Hematopoietic multipotent progenitor cell (in vitro differentiated cells): ENCODE measurements around the gene AMFR. TPM values are rescaled to one million over a fixed set of nuclear protein-coding genes. Genes with fewer than 3 reads are reported as not detected.
A peak's percentile ranks its signal among the peaks of the same experiment; 100 is the strongest.

Experiments
- DNase-seq, 3 donors: peaks; one replicate each; pipeline ENCODE4 v3.0.0-alpha.2; 2011 to 2015; ENCODE audit warnings: low read depth in 2 of 3, low spot score in 2 of 3
- total RNA-seq: library from RNA; depleted of rRNA; stranded (reverse); fragments of >200 nt; gene quantifications from one replicate; pipeline ENCODE4 v1.2.3, GENCODE V29; 2012

Gene AMFR
- total RNA-seq, 1 donor: 197 TPM

DNA sequence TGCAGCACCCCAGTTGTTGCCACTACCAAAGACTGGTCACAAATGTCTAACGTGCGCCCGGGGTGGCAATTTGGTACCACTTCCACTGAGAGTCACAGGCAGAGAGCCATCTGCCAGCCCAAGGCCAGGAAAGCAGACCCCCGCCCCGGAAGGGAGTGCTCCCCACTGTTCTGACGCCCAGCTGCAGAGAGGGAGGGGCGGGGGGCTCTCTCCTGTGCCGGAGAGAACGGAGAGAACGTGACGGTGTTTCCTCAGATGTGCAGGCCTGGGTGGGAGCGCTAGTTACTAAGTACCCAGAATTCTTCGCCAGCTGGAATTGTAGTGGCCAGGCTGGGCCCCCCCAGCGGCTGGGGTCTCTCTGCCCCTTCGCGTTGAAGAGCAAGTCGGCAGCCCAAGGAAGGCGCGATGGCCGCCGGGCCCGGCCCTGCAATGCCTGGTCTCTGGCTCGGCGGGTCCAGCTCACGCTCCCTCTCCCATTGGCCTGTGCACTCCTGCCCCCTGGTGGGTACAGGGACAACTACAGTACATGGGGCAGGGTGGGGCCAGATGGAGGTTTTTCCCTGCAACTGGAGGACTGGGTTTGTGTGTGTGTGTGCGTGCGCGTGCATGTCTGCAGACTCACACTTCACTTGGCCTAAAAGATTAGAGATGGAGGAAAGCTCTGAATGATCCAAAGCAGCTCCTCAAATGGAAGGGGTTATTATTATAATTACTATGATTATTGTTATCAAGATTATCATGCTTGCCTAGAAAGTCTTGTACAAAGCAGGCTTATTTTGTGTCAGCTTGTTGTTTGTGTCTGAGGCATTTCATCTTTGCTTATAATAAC is 107.1 kb downstream of the AMFR start:
- peak; percentile 46 to 88 (median 68) for DNase-seq

DNA sequence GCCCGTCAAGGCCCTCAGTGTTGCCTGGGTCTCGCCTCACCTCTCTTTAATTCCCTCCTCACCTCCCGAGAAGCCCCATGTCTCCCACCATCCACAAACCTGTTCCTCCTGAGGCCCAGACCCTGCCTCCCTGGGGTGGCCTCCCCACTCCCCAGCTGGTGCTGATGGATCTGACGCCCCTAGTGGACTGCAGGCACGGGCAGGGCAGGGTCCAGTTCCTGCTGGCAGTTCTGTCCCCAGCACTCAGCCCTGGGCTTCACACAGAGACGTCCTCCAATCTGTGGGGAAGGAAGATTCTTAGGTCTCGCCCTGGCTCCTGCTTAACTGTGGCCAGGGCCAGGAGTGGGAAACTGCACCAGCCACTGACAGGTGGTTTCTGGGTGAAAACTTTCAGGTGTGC is 108.8 kb downstream of the AMFR start:
- no peak for DNase-seq

DNA sequence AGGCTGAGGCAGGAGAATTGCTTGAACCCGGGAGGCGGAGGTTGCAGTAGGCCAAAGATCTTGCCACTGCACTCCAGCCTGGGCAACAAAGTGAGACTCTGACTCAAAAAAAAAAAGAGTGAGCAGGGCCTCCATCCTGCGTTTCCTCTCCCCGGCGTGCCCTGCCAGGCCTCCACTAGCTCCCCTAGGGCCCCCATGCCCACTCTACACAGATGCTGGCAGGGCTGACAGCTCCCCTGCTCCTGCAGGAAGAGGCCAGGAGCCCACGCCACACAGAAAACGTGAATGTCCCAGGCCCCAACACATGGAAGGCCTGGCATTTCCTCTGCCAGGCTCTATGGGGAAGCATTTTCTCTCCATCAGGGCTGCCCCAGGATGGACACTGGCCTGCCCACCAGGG is 109.4 kb downstream of the AMFR start:
- DNase-seq: no peak

DNA sequence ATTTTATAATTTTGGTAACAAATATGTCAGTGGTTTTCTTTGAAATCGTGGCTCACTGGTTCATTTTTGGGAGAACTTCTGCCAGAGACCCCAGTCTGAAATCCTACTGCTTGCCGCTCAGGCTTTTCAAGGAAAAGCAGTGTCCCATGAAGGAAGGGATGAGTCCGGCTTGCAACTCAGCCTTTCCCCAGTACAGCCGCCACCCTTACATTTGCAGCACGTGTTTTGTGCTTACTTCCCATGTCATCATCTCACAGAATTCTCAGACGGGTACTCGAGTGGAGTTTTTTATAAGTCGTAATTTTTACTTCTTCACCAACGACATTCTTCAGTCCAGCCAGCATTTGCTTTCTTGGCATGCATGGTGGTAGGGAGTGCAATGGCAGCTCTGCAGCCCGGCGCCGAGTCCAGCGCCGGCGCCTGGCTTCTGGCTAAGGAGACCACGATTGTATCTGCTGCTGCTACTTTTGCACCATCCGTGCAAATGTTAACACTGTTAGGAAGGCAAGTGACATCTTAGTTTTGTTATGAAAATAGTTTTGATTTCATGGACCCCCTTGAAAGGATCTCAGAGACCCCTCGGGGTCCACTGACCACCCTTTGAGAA is 111.0 kb downstream of the AMFR start:
- DNase-seq: no peak

DNA sequence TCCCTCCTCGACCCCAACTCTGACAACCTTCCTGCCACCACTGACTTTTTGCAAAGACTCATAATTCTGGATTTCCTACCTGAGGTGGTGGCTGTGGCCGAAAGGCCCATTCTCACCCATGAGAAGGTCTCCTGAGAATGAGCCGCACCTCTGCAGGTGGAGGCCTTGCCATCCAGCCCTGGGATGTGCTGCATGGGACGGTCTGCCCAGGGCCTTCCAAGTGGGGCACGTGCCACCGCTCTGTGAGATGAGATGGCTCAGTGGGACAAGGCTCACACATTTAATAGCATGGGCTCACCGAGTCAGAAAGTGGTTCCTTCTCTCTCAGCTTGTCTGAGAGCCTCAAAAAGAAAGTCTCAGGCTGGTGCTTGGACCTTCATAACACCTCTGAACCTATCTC is 112.8 kb downstream of the AMFR start:
- DNase-seq: no peak

DNA sequence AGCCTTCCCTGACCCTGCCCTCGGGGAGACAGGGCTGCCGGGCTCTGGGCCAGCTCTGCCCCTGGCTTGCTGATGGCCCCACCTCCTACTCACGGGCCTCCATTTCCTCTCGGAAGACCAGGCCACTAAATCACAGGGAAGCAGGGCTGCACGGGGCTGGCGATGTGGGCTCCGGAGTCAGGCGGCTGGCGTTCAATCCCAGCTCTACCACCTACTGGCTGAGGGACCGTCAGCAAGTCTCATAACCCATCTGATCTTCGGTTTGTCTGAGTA is 113.4 kb downstream of the AMFR start:
- no peak for DNase-seq

Other genes starting within 250 kb of the AMFR start
- under 0.01 TPM for gene GNAO1, start 234.1 kb downstream of the AMFR start, total RNA-seq
- gene NUDT21, start 25.8 kb upstream of the AMFR start, total RNA-seq: 34.5 TPM
- gene OGFOD1, start 26.0 kb upstream of the AMFR start, total RNA-seq: 15.6 TPM
- 35.0 TPM for gene BBS2, start 94.5 kb upstream of the AMFR start, total RNA-seq
- gene MT4, start 139.5 kb upstream of the AMFR start, total RNA-seq: not detected
- gene MT3, start 164.0 kb upstream of the AMFR start, total RNA-seq: not detected
- gene MT2A, start 183.0 kb upstream of the AMFR start, total RNA-seq: 21.8 TPM
- gene MT1E, start 200.2 kb upstream of the AMFR start, total RNA-seq: 6.5 TPM
- not detected for gene MT1M, start 207.1 kb upstream of the AMFR start, total RNA-seq
- not detected for gene MT1A, start 213.1 kb upstream of the AMFR start, total RNA-seq
- gene MT1B, start 226.3 kb upstream of the AMFR start, total RNA-seq: not detected
- gene MT1F, start 232.4 kb upstream of the AMFR start, total RNA-seq: 4.6 TPM
- gene MT1G, start 242.5 kb upstream of the AMFR start, total RNA-seq: 5.9 TPM
- not detected for gene MT1H, start 244.3 kb upstream of the AMFR start, total RNA-seq